Suppressor macrophage treated with lipopolysaccharide for 1 hour (primary cell): Measurements from ENCODE around the gene NPBWR2.
A peak's percentile ranks its signal among the peaks of the same experiment; 100 is the strongest.

Experiments used
- DNase-seq, 3 donors: peaks; one replicate each; pipeline ENCODE4 v3.0.0-alpha.2; 2020 to 2022

Gene NPBWR2

GRCh38 chr20:64071341-64072332, 35.7 kb downstream of the NPBWR2 start:
- DNase-seq = no peak

DNA sequence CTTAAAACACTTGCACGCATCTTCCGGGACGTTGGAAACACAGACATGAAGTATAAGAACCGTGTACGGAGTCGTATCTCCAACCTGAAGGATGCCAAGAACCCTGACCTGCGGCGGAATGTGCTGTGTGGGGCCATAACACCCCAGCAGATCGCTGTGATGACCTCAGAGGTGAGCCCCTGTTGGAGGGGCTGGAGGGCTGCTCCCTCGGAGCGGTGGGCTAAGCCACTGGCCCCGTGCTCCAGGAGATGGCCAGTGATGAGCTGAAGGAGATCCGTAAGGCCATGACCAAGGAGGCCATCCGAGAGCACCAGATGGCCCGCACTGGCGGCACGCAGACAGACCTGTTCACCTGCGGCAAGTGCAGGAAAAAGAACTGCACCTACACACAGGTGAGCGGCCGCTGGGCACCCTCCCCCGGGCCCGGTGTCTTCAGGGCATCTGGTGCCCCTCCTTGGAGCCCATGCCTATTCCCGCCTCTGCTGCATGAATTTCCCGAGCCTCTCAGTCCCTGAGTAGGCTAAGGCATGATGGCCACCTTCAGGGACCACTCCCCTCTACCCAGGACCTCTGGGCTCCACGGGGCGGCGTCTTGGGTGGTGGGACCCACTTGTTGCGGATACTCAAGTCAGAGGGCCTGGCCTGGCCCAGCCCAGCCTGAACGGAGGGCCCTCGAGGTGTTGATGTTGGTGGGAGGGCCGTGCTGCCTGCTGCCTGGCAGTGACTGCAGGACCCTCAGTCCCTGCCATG, 36.9 kb downstream of the NPBWR2 start:
- no peak for DNase-seq

- peak in 2 of 3 donors; percentile 48 to 59 for DNase-seq
Observed at GRCh38 chr20:64069614-64070243, 37.6 kb downstream of the NPBWR2 start.

GRCh38 chr20:64069209-64069613, 38.2 kb downstream of the NPBWR2 start:
- no peak for DNase-seq

GRCh38 chr20:64068386-64069208, 38.8 kb downstream of the NPBWR2 start:
- DNase-seq = no peak

GRCh38 chr20:64067733-64068307, 39.5 kb downstream of the NPBWR2 start:
- no peak for DNase-seq

DNA sequence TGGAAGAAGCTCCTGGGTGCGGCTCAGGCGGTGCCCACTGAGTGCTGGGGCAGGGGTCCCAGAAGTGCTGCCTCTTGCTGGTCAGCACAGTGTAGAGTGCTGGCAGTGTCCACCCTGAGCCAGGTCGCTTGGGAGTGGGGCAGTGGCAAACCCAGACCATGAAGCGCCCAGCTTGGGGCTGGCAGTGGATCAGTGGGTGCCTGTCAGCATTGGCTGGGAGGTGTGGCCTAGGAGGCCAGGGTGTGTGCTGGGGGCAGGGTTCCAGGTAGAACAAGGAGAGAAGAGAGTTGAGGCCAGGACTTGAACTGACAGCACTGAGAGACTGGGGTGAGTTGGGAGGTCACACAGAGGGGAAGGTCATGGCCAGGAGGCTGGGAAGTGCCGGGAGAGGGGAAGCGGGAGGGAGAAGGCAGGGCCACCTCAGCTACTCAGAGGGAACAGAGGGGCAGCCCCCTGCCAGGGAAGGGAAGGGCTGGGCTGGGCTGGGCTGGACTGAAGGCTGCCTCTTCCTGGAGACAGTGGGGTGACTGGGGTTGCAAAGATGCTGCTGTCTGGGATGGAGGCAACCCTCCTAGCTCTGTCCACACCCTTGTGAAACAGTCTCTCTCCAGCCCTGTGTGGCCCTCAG, 40.2 kb downstream of the NPBWR2 start:
- DNase-seq = peak in 1 of 3 donors; percentile 25

DNA sequence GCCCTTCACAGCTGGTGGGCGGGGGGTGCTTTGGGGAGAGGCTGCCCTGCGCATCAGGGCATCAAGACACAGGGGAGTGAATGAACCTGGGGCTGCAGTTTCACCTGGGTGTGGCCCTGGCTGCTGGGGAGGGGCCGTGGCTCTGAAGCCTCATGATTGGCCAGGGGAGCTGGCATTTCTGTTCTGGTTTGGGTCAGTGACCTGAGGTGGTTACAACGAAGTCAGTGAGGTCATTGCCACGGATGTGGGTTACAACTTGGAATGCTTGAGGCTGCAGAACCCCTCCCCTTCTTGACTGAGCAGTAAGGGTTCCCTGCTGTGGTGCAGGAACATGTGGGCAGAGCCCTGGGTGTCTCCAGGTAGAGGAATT, 41.4 kb downstream of the NPBWR2 start:
- DNase-seq = peak in 1 of 3 donors; percentile 57

- no peak for DNase-seq
Observed at GRCh38 chr20:64065062-64065973, 42.0 kb downstream of the NPBWR2 start.

DNA sequence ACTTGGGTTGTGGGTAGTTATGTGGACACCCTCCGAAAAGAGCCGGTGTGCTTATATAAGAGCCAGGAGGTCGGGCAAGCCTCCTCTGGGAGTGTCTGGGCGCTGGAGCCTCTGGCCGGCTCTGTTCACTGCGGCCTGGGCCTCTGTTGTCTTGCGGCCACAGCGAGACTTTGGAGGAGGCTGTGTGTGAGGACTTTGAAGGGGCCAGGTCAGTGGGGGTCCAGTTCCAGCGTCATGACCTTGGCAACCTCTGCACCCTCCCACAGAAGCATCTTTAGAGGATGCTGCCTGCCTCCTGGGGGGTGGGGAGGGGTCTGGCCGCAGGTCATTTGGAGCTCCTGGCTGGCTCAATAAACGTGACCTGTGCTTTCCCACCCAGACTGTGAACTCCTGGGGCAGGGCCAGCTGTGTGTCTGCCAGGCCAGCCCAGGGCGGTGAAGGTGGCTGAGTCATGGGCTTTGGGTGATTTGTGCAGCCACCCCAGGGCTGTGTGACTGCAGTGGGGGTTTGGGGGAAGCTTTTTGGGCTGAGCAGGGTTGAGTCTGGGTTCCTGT, 43.1 kb downstream of the NPBWR2 start:
- DNase-seq = peak in 1 of 3 donors; percentile 38

- DNase-seq = peak; percentile 72 to 84 (median 77)
Observed at GRCh38 chr20:64063389-64064144, 43.8 kb downstream of the NPBWR2 start.

DNA sequence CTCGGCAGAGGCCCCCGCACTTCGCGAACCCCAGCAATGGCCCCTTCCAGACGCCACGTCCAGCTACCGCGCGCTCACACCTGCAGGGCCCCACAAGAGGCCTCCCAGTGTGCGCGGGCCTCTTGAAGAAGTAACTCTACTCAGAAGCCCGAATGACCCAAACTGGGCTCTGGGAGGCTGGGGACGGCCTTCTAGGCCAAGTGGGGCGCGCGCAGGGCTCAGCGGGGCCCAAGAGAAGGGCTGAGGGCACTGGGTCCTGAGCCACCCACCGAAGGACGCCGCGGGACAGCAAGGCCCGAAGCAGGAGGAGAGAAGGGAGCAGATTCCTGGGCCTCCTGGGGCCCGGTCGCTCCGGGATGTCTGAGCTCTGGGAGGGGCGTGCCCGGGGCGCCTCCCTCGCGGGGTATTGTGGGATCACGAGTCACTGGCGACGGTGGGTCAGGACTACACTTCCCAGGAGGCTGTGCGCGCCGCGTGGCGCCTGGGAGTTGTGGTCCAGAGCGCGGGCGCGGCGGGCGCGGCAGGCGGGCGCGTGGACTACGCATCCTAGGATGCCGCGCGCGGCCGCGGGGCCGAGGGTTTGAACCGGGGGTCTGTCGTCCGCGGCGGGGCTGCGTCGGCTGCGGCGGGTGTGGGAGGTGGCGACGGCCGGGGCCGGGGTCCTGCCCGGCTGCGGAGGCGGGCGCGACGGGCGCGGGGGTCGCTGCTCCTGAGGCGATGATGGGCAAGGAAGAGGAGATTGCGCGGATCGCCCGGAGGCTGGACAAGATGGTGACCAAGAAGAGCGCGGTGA, 44.6 kb downstream of the NPBWR2 start, which contains the start of gene TCEA2:
TSS of gene TCEA2 (plus strand) at position 603 of the 793 bp plus-strand sequence. CDS start at position 718, 115 bp downstream.
- DNase-seq = peak; percentile 94 to 98 (median 97)

- no peak for DNase-seq
Observed at GRCh38 chr20:64062276-64062595, 45.1 kb downstream of the NPBWR2 start.

DNA sequence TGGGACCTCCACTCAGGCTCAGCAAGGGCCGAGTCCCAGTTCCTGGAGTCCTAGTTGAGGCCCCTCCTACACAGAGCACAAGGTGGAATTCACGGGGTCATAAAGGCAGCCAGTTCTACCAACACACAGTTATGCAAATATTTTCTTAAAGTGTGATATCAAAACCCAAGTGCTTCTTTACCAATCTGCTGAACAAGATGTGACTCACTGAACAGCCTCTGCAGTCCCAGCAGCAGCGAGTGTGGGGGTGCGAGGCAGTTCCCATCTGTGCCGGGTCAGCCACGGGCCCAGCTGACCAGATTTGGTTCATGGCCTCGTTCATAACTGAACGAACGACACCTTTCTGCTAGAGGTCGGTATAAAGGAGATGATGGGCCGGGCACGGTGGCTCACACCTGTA, 48.8 kb downstream of the NPBWR2 start:
- DNase-seq = peak in 1 of 3 donors; percentile 52

DNA sequence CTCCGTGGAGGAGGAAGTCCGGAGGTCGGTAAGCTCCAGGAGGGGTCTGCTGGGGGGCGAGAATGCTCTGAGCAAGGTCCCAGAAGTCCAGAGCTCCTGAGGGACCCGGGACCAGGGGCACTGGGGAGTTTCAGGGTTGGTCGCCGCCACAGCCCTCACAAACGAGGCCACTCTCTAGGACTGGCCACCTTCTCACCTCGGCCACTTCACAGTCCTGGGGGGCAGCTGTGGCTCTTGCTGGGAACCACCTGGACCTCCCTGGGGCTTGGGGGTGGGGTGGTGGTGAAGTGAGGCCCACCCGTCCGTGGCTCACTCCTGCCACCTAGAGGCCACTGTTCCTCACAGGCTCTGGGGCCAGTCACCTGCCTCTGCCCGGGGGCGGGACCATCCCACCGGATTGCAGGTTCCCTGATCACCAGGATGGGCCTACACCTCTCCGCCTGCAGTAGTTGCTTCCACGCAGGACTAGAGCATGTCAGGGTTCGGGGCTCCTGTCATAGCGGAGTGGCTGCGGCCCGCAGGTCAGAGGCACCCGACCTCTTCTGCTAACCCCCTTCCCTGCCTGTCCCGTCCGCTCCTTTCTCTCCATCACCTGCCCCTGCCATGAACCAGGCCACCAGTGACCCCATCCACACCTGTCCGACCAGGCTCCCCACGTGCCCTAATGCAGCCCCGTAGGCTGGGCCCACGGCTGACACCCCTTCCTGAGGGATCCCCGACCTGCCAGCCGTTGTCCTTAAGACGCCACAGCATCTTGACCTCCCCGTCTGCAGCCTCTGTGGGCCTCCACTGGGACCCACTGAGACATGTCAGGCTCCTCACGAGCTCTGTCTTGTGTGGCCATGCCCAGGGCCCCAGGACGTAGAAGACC, 49.5 kb downstream of the NPBWR2 start:
- peak; percentile 64 to 86 (median 69) for DNase-seq

DNA sequence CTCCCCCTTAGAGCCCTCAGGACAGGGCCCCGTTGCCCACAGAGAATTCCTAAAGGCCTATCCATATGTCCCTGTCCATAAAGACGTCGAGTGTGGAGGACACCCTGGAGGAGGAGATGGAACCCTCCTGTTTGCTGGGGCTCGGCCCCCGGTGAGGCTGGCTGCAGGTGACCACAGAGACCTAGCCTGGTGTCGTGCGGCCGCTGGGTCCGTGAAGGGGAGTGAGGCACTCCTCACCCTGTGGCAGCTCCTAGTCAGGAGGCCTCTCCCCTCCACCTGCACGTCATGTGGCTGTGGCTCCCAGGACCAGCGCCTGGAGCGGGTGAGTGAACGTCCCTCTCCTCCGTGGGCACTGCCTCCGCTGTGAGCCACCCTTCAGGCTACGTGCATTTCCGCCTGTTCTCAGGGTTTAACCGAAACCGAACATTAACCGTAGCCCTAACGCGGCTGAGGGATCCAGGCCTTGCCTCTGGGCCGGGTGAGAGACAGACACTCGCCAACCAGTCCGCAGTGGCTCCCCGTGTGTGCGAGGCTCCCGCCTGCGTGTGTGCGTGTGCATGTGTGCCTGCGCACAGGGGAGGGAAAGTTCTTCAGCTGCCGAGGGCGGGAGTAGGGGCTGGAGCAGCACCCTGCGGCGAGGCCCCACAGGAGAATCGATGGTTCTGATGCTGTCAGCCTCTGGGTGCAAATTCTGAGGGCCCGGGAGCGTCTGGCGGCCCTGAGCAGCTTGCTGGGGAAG, 50.3 kb downstream of the NPBWR2 start:
- no peak for DNase-seq

DNA sequence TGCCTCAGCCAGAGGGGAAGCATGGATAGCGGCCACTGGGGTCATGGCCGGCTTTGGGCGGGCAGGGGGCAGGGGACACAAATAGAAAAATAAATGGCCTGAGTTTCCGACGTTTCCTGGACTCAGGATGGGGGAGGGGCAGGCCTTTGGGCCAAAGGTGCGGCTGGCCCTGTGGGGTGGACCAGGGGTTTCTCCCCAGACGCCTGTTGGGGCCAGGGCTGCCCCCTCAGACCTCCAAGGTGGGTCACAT, 50.8 kb downstream of the NPBWR2 start:
- no peak for DNase-seq
